K562 (cell line): Measurements from ENCODE around the gene BCL10. TPM values are rescaled to one million over a fixed set of nuclear protein-coding genes. Genes with fewer than 3 reads are reported as not detected.

Experiments used
- ATF7 ChIP-seq: fragments of 450-650 bp; IDR thresholded peaks from 2 replicates; pipeline ENCODE4 v1.7.1; 2014; ENCODE audit warnings: mild to moderate bottlenecking, moderate library complexity
- BCOR ChIP-seq: fragments of 450-650 bp; IDR thresholded peaks from 2 replicates; pipeline ENCODE4 v1.6.1; 2016
- GABPA ChIP-seq: fragments of 200-800 bp; sonication (Bioruptor generic); conservative IDR thresholded peaks from 2 replicates; pipeline ENCODE4 v1.6.1; 2016; ENCODE audit warnings: low read depth, missing genetic modification characterization, missing compliant biosample characterization
- IRF2 ChIP-seq: sonication (generic); formaldehyde crosslinking; IDR thresholded peaks from 2 replicates; pipeline ENCODE4 v1.8.1; 2022; ENCODE audit warnings: mild to moderate bottlenecking, missing genetic modification reagents
- LCOR ChIP-seq: sonication (generic); formaldehyde crosslinking; IDR thresholded peaks from 2 replicates; pipeline ENCODE4 v1.8.0; 2022; ENCODE audit warnings: mild to moderate bottlenecking, missing genetic modification reagents
- MAFF ChIP-seq: IDR thresholded peaks from 2 replicates; pipeline ENCODE4 v1.6.1; 2012; ENCODE audit warnings: low read length, improper control_type of control experiment
- MED1 ChIP-seq: sonication (generic); formaldehyde crosslinking; IDR thresholded peaks from 2 replicates; pipeline ENCODE4 v1.8.1; 2023; ENCODE audit warnings: missing genetic modification reagents, borderline replicate concordance
- SAFB ChIP-seq: fragments of 200-400 bp; formaldehyde crosslinking; IDR thresholded peaks from 2 replicates; pipeline ENCODE4 v1.6.1; 2017; ENCODE audit warnings: low read depth, low read length, borderline replicate concordance
- SMAD2 ChIP-seq: fragments of 150-350 bp; IDR thresholded peaks from 2 replicates; pipeline ENCODE4 v1.6.1; 2014; ENCODE audit warnings: low read depth, mild to moderate bottlenecking, low read length
- SMC3 ChIP-seq: conservative IDR thresholded peaks from 2 replicates; pipeline ENCODE4 v1.6.1; 2011; ENCODE audit warnings: low read depth, low read length, improper control_type of control experiment; ENCODE audit not compliant: insufficient read depth
- TSHZ1 ChIP-seq: fragments of 250-450 bp; sonication (Bioruptor Pico); IDR thresholded peaks from 2 replicates; pipeline ENCODE4 v1.4.0; 2020; ENCODE audit warnings: mild to moderate bottlenecking, moderate library complexity
- XRCC5 ChIP-seq: fragments of 200-400 bp; formaldehyde crosslinking; IDR thresholded peaks from 2 replicates; pipeline ENCODE4 v1.6.1; 2017; ENCODE audit warnings: low read depth, mild to moderate bottlenecking, low read length
- ZNF436 ChIP-seq: fragments of 250-450, 450-650 bp; sonication (Bioruptor Pico); formaldehyde crosslinking; IDR thresholded peaks from 2 replicates; pipeline ENCODE4 v1.7.0; 2020; ENCODE audit warnings: mild to moderate bottlenecking
- polyA plus RNA-seq, 8 experiments: library from polyadenylated mRNA; depleted of rRNA in 4 of 8; stranded (reverse) in 5 of 8; unstranded in 3 of 8; fragments of >200 nt; fragmentation: Nextera tagmentation in 2 of 8; fragmentation: Illumina TruSeq in 1 of 8; extraction: Ambion mirVana in 2 of 8; extraction: Trizol in 1 of 8; gene quantifications; 2 replicates each; pipeline versions ENCODE4 v1.2.1 to v1.2.3, GENCODE V29; 2011 to 2014; ENCODE audit warnings: inconsistent platforms in 1 of 8, missing spikeins in 1 of 8
- total RNA-seq, 7 experiments: library from RNA; depleted of rRNA in 6 of 7; stranded (reverse); fragments of >200 nt in 6 of 7; fragmentation: Illumina TruSeq in 2 of 7; extraction: Trizol in 2 of 7; gene quantifications; 2 replicates each; pipeline versions ENCODE4 v1.2.1 to v1.2.3, GENCODE V29; 2011 to 2021; ENCODE audit warnings: low replicate concordance in 1 of 7
- TF ChIP-seq, protein P1 (sequence below): fragments of 250-450 bp; sonication (Bioruptor Pico); IDR thresholded peaks from 2 replicates; pipeline ENCODE4 v1.8.0; 2021; ENCODE audit warnings: mild to moderate bottlenecking, moderate library complexity
- TF ChIP-seq, protein P2 (sequence below): fragments of 250-450 bp; sonication (Bioruptor Pico); IDR thresholded peaks from 2 replicates; pipeline ENCODE4 v1.8.0; 2022; ENCODE audit warnings: inconsistent platforms
- TF ChIP-seq, protein P3 (sequence below): sonication (generic); formaldehyde crosslinking; IDR thresholded peaks from 2 replicates; pipeline ENCODE4 v1.8.1; 2022; ENCODE audit warnings: missing genetic modification reagents
- TF ChIP-seq, protein P4 (sequence below), 2 experiments: IDR thresholded peaks; 2 replicates each; pipeline ENCODE4 v1.6.1; 2012; ENCODE audit warnings: improper control_type of control experiment in 2 of 2, low read depth in 2 of 2, low read length in 2 of 2, borderline replicate concordance in 1 of 2

The BCL10 gene
- total and polyA plus RNA-seq, 9 of the 15 experiments (the other 6 are each of a cell fraction or from before 2014, with no cell fraction given) = 8.0 to 19.4 (median 12.3) TPM

GRCh38 chr1:85259118-85259911 lies 17.1 kb downstream of the BCL10 start, which contains the start of gene C1orf52 (continued):
- TF ChIP-seq SAFB (no peak), SMAD2 (no peak), MED1 (CRISPR knock-in tag) (no peak), GABPA (tag) (peak; percentile 97), IRF2 (no peak), XRCC5 (0 out of 2 replicates have a peak, but pooled peaks have one; percentile 27), TSHZ1 (CRISPR knock-in tag) (no peak), MAFF (no peak), ATF7 (peak; percentile 64; the same call in 1 of the 2 replicates), SMC3 (peak; percentile 83), LCOR (CRISPR knock-in tag) (no peak), ZNF436 (CRISPR knock-in tag) (no peak), BCOR (no peak)
- TF ChIP-seq, protein P1, sequence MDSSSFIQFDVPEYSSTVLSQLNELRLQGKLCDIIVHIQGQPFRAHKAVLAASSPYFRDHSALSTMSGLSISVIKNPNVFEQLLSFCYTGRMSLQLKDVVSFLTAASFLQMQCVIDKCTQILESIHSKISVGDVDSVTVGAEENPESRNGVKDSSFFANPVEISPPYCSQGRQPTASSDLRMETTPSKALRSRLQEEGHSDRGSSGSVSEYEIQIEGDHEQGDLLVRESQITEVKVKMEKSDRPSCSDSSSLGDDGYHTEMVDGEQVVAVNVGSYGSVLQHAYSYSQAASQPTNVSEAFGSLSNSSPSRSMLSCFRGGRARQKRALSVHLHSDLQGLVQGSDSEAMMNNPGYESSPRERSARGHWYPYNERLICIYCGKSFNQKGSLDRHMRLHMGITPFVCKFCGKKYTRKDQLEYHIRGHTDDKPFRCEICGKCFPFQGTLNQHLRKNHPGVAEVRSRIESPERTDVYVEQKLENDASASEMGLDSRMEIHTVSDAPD = no peak
- TF ChIP-seq, protein P2, sequence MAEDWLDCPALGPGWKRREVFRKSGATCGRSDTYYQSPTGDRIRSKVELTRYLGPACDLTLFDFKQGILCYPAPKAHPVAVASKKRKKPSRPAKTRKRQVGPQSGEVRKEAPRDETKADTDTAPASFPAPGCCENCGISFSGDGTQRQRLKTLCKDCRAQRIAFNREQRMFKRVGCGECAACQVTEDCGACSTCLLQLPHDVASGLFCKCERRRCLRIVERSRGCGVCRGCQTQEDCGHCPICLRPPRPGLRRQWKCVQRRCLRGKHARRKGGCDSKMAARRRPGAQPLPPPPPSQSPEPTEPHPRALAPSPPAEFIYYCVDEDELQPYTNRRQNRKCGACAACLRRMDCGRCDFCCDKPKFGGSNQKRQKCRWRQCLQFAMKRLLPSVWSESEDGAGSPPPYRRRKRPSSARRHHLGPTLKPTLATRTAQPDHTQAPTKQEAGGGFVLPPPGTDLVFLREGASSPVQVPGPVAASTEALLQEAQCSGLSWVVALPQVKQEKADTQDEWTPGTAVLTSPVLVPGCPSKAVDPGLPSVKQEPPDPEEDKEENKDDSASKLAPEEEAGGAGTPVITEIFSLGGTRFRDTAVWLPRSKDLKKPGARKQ (CRISPR knock-in tag) = no peak
- TF ChIP-seq, protein P3, sequence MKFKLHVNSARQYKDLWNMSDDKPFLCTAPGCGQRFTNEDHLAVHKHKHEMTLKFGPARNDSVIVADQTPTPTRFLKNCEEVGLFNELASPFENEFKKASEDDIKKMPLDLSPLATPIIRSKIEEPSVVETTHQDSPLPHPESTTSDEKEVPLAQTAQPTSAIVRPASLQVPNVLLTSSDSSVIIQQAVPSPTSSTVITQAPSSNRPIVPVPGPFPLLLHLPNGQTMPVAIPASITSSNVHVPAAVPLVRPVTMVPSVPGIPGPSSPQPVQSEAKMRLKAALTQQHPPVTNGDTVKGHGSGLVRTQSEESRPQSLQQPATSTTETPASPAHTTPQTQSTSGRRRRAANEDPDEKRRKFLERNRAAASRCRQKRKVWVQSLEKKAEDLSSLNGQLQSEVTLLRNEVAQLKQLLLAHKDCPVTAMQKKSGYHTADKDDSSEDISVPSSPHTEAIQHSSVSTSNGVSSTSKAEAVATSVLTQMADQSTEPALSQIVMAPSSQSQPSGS (CRISPR knock-in tag) = no peak
- TF ChIP-seq, protein P4, sequence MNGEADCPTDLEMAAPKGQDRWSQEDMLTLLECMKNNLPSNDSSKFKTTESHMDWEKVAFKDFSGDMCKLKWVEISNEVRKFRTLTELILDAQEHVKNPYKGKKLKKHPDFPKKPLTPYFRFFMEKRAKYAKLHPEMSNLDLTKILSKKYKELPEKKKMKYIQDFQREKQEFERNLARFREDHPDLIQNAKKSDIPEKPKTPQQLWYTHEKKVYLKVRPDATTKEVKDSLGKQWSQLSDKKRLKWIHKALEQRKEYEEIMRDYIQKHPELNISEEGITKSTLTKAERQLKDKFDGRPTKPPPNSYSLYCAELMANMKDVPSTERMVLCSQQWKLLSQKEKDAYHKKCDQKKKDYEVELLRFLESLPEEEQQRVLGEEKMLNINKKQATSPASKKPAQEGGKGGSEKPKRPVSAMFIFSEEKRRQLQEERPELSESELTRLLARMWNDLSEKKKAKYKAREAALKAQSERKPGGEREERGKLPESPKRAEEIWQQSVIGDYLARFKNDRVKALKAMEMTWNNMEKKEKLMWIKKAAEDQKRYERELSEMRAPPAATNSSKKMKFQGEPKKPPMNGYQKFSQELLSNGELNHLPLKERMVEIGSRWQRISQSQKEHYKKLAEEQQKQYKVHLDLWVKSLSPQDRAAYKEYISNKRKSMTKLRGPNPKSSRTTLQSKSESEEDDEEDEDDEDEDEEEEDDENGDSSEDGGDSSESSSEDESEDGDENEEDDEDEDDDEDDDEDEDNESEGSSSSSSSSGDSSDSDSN (IDR thresholded peaks at IDR 0.05; ENCODE audit: borderline replicate concordance in 1 of 2, low read depth in 2 of 2, low read length in 2 of 2) = no peak
